Measurements from ENCODE around the gene HOXB3.

Gene HOXB3

DNA sequence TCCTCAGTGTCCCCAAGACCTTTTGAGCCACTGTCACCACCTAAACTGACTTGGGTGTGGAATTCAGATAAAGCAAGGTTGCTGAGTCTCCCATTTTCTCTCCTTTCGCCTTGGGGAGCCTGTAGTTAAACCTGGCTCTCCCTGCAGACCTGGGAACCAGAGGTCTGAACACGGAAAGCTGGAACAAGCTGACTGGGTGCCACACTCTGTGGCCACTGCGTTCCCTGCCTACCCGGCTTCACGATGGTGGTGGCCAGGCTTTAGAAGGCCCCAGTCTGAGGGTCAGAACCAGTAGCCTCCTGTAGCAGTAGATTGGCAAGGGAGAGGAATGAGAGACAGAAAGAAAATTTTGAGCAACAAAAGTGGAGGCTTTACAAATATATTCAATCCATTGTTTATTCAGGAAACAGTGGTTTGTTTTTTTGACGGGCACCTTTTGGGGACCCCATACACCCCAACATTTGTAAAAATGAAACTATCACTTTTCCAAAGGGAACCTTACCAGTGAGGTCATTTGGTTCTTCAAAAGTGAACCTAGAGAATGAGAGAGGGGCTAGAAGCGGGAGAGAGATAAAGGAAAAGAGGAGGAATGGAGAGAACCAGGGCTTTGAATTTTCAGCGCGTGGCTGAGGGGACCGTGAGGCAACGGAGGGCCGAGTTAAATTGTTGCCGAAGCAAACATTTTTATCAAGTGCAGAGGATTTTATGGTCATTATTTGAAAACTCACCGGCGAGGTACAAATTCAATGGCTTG, 26.9 kb upstream of the HOXB3 start:
- Histone ChIP-seq H3K4me3 (ENCODE audit: extremely low read depth, insufficient read depth, low read length, poor library complexity, severe bottlenecking) (no peak overlapping the region), H3K27ac (ENCODE audit: low read depth, low read length, severe bottlenecking) (peak overlapping the region; percentile 56)

DNA sequence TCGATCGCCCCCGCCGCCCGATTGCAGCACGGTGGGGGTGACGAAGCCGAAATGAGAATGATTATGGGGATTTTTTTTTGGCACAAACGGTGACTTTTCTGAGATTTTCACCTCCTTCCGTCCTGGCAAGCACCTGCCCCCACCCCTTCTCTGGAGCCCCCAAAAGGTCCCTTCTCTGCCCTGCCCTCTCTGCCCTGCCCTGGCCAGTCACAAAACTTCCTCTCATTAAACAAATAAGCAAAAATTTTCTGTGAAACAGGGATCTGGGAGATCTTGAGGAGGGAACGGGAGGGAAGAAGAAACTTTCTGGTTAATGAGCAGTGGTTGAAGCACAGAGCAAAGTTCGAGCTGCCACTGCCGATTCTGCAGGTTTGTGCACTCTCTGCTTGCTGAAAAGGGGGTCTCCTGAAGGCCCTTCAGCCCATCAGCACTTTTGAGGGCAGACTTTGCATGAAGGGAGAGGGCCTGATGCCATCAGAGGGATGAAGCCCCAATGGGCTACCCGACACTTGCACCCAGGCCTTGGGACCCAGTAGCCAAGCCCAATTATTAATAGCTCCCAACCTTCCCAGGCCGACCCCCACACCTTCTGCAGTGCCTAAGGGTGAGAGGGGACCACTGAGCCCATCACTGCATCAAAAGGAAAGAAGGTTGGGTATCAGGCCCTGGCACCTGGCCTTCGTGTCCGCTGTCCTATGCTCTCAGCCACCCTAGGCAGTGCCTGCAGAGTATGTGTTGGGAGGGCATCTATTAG, 26.1 kb upstream of the HOXB3 start:
- WGBS, 2 experiments (ENCODE audit: insufficient coverage in 2 of 2) = 6 to 21% methylated on average over 4 to 7 of the region's 17 CpGs
- Histone ChIP-seq H3K9me3 (ENCODE audit: control insufficient read depth, low read length) (no peaks in the 10 kb centered on the region), H3K4me1 (ENCODE audit: control insufficient read depth, insufficient read depth, low read length, poor library complexity, severe bottlenecking) (peaks cover 9% of the 10 kb centered on the region), H3K4me3 (ENCODE audit: extremely low read depth, insufficient read depth, low read length, poor library complexity, severe bottlenecking) (no peak overlapping the region), H3K27ac (ENCODE audit: low read depth, low read length, severe bottlenecking) (peak overlapping the region; percentile 24), H3K36me3 (ENCODE audit: control insufficient read depth, insufficient read depth, low read length) (no peaks in the 10 kb centered on the region)

More for the DNA sequence above, 26.9 kb upstream of the HOXB3 start:
- H3K4me1 ChIP-seq (ENCODE audit: control insufficient read depth, insufficient read depth, low read length, poor library complexity, severe bottlenecking) = peaks cover 6% of the 10 kb centered on the region
- no peaks in the 10 kb centered on the region for H3K36me3 ChIP-seq (ENCODE audit: control insufficient read depth, insufficient read depth, low read length)
- no peaks in the 10 kb centered on the region for H3K9me3 ChIP-seq (ENCODE audit: control insufficient read depth, low read length)
- 5 to 7% methylated on average over 11 to 12 of the region's 15 CpGs for WGBS, 2 experiments (ENCODE audit: insufficient coverage in 2 of 2)

- WGBS, 2 experiments (ENCODE audit: insufficient coverage in 2 of 2) = 15 to 17% methylated on average over 9 to 10 of the region's 41 CpGs
- Histone ChIP-seq H3K4me3 (ENCODE audit: extremely low read depth, insufficient read depth, low read length, poor library complexity, severe bottlenecking) (peak within 1 kb of the TSS; percentile 45), H3K27ac (ENCODE audit: low read depth, low read length, severe bottlenecking) (peak within 1 kb of the TSS; percentile 74)
Measured at GRCh38 chr17:48615047-48615962, 25.3 kb upstream of the HOXB3 start, which contains the start of gene HOXB8. TSS of gene HOXB8 (minus strand) at chr17:48615292. CDS start at chr17:48614704, 588 bp downstream.

GRCh38 chr17:48613862-48614694, 24.0 kb upstream of the HOXB3 start:
- peaks cover 22% of the 10 kb centered on the region for H3K4me1 ChIP-seq (ENCODE audit: control insufficient read depth, insufficient read depth, low read length, poor library complexity, severe bottlenecking)
- H3K27ac ChIP-seq (ENCODE audit: low read depth, low read length, severe bottlenecking) = peak overlapping the region; percentile 74
- WGBS, 2 experiments (ENCODE audit: insufficient coverage in 2 of 2) = 1 to 2% methylated on average over 45 to 47 of the region's 55 CpGs
- no peaks in the 10 kb centered on the region for H3K9me3 ChIP-seq (ENCODE audit: control insufficient read depth, low read length)
- no peaks in the 10 kb centered on the region for H3K36me3 ChIP-seq (ENCODE audit: control insufficient read depth, insufficient read depth, low read length)
- H3K4me3 ChIP-seq (ENCODE audit: extremely low read depth, insufficient read depth, low read length, poor library complexity, severe bottlenecking) = peak overlapping the region; percentile 45

More at GRCh38 chr17:48615047-48615962, 25.3 kb upstream of the HOXB3 start, which contains the start of gene HOXB8:
- peaks cover 15% of the 10 kb centered on the region for H3K4me1 ChIP-seq (ENCODE audit: control insufficient read depth, insufficient read depth, low read length, poor library complexity, severe bottlenecking)
- no peaks in the 10 kb centered on the region for H3K9me3 ChIP-seq (ENCODE audit: control insufficient read depth, low read length)
- H3K36me3 ChIP-seq (ENCODE audit: control insufficient read depth, insufficient read depth, low read length) = no peaks in the 10 kb centered on the region

DNA sequence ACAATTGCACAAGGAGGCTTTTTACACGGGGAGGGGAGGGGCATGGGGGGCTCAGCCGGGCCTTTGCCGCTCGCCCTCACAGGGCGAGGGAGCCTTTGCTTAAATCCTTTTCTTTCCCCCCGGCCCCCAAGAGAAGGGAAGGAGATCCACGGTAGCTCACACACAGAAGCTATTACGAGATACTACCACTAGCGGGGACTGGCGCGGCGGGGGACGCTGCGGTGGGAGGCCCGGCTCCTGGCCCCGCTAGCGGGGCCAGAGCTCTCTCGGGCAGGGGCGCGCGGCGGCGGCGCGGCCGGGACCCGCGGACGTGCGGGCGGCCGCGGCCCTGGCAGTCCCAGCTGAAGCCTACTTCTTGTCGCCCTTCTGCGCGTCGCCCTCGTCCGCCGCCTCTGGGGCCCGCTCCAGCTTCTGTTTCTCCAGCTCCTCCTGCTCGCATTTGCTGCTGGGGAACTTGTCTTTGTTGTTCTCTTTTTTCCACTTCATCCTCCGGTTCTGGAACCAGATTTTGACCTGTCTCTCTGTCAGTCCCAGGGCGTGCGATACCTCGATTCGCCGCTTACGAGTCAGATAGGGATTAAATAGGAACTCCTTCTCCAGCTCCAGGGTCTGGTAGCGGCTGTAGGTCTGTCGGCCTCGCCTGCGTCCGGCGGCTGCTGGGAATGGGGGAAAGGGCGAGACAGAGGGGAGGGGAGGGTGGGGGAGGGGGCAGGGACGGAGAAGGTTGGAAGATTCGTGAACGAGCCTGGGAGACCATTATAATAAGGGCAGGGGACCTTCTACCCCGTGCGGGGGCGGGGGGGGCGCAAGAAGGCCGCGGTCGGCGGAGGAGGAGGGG, 23.0 kb upstream of the HOXB3 start:
- H3K9me3 ChIP-seq (ENCODE audit: control insufficient read depth, low read length) = no peaks in the 10 kb centered on the region
- H3K27ac ChIP-seq (ENCODE audit: low read depth, low read length, severe bottlenecking) = peak overlapping the region; percentile 83
- peak overlapping the region; percentile 45 for H3K4me3 ChIP-seq (ENCODE audit: extremely low read depth, insufficient read depth, low read length, poor library complexity, severe bottlenecking)
- WGBS, 2 experiments (ENCODE audit: insufficient coverage in 2 of 2) = 1% methylated on average over 38 to 51 of the region's 67 CpGs
- no peaks in the 10 kb centered on the region for H3K36me3 ChIP-seq (ENCODE audit: control insufficient read depth, insufficient read depth, low read length)
- H3K4me1 ChIP-seq (ENCODE audit: control insufficient read depth, insufficient read depth, low read length, poor library complexity, severe bottlenecking) = peaks cover 18% of the 10 kb centered on the region

DNA sequence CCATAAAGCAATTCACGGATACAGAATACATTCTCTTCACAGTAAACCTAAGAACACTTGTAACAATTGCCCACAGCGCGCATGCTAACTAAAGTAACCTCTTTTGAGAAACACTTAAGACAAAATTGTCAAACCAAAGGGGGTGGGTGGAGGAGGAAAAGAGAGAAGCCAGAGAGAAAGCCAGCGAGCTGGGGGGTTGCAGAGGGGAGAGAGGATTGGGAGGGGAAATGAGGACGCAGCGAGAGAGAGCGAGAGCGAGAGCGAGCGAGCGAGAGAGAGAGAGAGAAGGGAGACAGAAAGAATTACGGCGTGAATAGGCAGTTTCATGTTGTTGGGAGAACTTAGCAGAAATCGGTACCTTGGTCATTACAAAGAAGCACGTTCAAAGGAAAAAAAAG, 22.4 kb upstream of the HOXB3 start:
- 0 to 1% methylated on average over 12 of the region's 15 CpGs for WGBS, 2 experiments (ENCODE audit: insufficient coverage in 2 of 2)
- Histone ChIP-seq H3K27ac (ENCODE audit: low read depth, low read length, severe bottlenecking) (peak overlapping the region; percentile 83), H3K4me1 (ENCODE audit: control insufficient read depth, insufficient read depth, low read length, poor library complexity, severe bottlenecking) (peaks cover 18% of the 10 kb centered on the region), H3K36me3 (ENCODE audit: control insufficient read depth, insufficient read depth, low read length) (no peaks in the 10 kb centered on the region), H3K4me3 (ENCODE audit: extremely low read depth, insufficient read depth, low read length, poor library complexity, severe bottlenecking) (peak overlapping the region; percentile 45), H3K9me3 (ENCODE audit: control insufficient read depth, low read length) (no peaks in the 10 kb centered on the region)

- peak overlapping the region; percentile 45 for H3K4me3 ChIP-seq (ENCODE audit: extremely low read depth, insufficient read depth, low read length, poor library complexity, severe bottlenecking)
- no peaks in the 10 kb centered on the region for H3K9me3 ChIP-seq (ENCODE audit: control insufficient read depth, low read length)
- H3K4me1 ChIP-seq (ENCODE audit: control insufficient read depth, insufficient read depth, low read length, poor library complexity, severe bottlenecking) = peaks cover 18% of the 10 kb centered on the region
- peak overlapping the region; percentile 83 for H3K27ac ChIP-seq (ENCODE audit: low read depth, low read length, severe bottlenecking)
- H3K36me3 ChIP-seq (ENCODE audit: control insufficient read depth, insufficient read depth, low read length) = no peaks in the 10 kb centered on the region
- 3 to 4% methylated on average over 13 to 21 of the region's 36 CpGs for WGBS, 2 experiments (ENCODE audit: insufficient coverage in 2 of 2)
Measured at GRCh38 chr17:48611681-48612455, 21.8 kb upstream of the HOXB3 start.

GRCh38 chr17:48611213-48611612, 21.2 kb upstream of the HOXB3 start:
- H3K36me3 ChIP-seq (ENCODE audit: control insufficient read depth, insufficient read depth, low read length) = no peaks in the 10 kb centered on the region
- 6 to 8% methylated on average over 11 to 17 of the region's 22 CpGs for WGBS, 2 experiments (ENCODE audit: insufficient coverage in 2 of 2)
- H3K9me3 ChIP-seq (ENCODE audit: control insufficient read depth, low read length) = no peaks in the 10 kb centered on the region
- H3K4me3 ChIP-seq (ENCODE audit: extremely low read depth, insufficient read depth, low read length, poor library complexity, severe bottlenecking) = peak overlapping the region; percentile 45
- peaks cover 18% of the 10 kb centered on the region for H3K4me1 ChIP-seq (ENCODE audit: control insufficient read depth, insufficient read depth, low read length, poor library complexity, severe bottlenecking)
- H3K27ac ChIP-seq (ENCODE audit: low read depth, low read length, severe bottlenecking) = peak overlapping the region; percentile 83

Data from mesodermal cell (in vitro differentiated cells).